GM12864 (cell line): ENCODE data around the gene SURF4.
A peak's percentile ranks its signal among the peaks of the same experiment; 100 is the strongest.

Experiments
- DNase-seq: peaks from one replicate; pipeline ENCODE4 v3.0.0-alpha.2; 2011; ENCODE audit warnings: low read depth
- H3K4me3 ChIP-seq: 2 replicates; pipeline ENCODE4 v1.5.1; 2011; ENCODE audit warnings: mild to moderate bottlenecking, low read depth, low read length, control low read depth
- TF ChIP-seq, protein P1 (sequence below): IDR thresholded peaks from 2 replicates; pipeline ENCODE4 v1.5.1; 2011; ENCODE audit warnings: low read depth, mild to moderate bottlenecking, moderate library complexity, low read length, control low read depth, inconsistent platforms; ENCODE audit errors: missing control alignments

The SURF4 gene

DNA sequence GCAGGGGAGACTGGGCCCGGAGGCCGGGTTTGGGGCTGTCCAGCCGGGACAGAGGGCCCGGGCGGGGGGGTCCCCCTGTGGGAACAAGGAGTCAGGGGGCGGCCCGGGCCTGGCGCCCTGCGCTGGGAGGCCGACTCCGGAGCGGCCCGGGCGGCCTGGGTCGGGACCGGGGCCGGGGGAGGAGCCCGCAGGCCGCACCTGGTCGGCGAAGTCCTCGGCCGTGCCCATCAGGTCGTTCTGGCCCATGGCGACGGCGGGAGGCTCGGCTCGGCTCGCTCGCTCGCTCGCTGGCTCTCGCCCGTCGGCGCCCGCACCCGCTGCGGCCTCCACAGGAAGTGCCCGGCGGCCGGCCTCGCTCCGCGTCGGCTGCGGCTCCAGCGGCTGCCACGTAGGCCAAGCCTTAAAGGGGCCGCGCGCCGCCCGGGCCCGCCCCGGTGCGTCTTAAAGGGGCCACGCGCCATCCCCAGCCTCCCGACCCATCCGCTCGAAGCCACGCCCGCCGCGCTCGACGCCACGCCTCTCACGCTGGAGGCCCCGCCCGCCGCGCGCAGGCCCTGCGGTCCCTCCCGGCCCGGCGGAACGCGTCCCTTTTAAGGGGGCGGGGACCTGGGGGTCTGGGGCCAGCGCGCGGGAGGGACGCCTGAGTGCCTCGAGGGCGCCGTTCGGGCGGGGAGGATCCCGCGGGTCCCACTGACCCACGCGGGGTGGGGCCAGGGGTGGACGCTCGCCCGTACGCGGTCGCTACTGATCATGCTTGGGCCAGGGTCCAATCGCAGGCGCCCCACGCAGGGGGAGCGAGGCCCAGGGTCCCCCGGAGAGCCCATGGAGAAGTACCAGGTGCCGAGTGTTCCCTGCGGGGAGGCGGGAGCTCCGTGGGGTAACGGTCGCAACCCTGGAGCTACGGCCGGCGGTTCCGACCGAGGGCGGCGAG lies at the start of gene SURF4, which contains the start of gene STKLD1:
Gene SURF4, minus strand, starts transcription at position 337 of the 931 bp plus-strand sequence. Its CDS starts 91 bp downstream, at position 246.
Gene STKLD1, plus strand, starts transcription at position 643 of the 931 bp plus-strand sequence. Its CDS starts 108 bp downstream, at position 751.
- peak within 1 kb of the TSS; percentile 89 for H3K4me3 ChIP-seq
- peak; percentile 74 for DNase-seq
- TF ChIP-seq, protein P1, sequence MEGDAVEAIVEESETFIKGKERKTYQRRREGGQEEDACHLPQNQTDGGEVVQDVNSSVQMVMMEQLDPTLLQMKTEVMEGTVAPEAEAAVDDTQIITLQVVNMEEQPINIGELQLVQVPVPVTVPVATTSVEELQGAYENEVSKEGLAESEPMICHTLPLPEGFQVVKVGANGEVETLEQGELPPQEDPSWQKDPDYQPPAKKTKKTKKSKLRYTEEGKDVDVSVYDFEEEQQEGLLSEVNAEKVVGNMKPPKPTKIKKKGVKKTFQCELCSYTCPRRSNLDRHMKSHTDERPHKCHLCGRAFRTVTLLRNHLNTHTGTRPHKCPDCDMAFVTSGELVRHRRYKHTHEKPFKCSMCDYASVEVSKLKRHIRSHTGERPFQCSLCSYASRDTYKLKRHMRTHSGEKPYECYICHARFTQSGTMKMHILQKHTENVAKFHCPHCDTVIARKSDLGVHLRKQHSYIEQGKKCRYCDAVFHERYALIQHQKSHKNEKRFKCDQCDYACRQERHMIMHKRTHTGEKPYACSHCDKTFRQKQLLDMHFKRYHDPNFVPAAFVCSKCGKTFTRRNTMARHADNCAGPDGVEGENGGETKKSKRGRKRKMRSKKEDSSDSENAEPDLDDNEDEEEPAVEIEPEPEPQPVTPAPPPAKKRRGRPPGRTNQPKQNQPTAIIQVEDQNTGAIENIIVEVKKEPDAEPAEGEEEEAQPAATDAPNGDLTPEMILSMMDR = no peak

DNA sequence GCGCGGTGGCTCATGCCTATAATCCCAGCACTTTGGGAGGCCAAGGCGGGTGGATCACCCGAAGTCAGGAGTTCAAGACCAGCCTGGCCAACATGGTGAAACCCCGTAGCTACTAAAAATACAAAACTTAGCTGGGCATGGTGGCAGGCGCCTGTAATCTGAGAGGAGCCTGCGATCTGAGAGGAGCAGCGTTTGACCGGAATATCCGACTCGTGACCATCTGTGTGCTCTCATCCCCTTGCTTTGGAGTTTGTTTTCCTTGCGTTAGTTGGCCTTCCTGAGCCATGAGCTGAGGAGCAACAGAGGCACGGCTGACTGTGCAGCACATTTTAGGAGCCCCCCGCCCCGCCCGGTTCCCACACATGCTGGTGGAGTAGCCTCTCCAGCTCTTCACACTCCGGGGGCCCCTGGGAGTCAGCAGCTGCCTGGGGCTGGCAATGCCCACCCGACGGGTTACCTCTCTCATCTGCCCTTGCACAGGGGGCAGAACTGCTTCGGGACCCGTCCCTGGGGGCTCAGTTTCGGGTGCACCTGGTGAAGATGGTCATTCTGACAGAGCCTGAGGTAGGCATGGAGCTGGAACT lies 49.3 kb upstream of the SURF4 start:
- no peak overlapping the region for H3K4me3 ChIP-seq
- DNase-seq = no peak
- TF ChIP-seq, protein P1 = no peak

DNA sequence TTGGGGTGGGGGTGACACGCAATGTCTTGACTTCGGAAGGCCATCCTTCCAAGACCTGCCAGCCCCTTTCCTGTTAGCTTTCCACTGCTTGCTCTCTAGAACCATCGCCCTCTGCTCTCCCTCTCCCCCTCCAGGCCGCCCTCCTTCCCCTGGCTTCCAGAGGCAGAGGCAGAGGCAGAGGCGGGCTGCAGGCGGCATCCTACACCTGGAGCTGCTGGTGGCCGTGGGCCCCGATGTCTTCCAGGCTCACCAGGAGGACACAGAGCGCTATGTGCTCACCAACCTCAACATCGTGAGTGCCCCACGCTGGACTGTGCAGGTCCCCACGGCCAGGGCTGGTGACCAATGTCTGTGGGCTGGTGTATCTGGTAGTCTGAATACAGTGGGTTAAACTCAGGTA lies 48.3 kb upstream of the SURF4 start:
- TF ChIP-seq, protein P1 = no peak
- H3K4me3 ChIP-seq = no peak overlapping the region
- DNase-seq = no peak

DNA sequence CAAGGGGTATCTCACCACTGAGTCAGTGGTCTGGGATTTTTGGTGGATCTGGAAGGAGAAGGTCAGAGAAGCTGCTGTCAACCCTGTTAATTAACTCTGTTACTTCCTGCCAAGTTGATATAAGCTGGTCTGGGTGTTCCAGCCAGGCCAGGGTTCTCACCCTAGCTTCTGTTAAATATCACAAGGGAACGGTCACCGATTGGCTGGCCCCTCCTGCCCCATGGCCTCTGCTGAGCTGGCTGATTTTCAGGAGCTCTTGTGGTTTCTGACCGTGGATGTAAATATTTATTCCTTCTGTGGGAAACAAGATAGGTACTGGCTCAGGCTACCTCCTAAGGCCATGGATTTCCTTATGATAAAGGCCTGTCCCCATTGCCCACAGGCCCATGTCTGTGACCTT lies 47.4 kb upstream of the SURF4 start:
- TF ChIP-seq, protein P1 = no peak
- no peak for DNase-seq
- H3K4me3 ChIP-seq = no peak overlapping the region

DNA sequence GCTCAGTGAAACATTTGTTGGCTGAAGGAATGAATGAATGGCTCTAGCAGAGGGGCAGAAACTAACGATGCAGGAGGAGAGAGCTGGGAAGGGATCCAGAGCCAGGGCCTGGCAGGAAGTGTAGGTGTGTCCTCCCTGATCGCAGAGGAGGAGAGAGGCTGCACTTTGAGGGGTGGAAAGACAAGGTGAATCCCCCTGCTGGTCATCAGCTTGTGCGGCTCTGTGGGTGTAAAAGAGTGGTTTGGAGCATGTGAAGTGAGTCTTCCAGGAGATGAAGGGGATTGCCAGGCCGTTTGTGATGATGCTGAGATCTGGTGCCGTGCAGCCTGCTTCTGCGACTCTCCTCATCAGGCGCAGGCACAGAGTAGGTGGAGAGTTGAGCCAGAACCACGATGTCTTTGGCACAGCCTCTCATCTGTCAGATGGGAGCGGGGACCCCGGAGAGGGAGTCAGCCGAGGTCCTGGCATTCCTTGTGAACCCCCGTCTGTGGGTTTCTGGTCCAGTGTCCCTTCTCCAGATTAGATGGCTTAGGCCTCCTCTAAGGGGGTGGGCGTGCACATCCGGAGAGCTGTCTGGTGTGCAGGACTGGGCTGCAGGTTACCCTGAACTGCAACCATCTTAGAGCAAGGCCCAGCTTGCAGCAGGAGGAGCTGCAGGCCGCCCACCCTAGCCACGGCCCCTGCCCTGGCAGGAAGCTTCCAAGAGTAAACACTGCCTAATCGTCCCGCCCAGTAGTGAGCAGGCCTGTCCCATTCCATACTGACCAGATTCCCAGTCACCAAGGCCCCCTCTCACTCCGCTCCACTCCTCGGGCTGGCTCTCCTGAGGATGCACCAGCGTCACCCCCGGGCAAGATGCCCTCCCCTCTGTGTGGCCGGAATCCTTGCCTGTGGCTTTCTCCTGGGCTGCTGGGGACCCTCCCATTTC lies 46.0 kb upstream of the SURF4 start, which contains the start of gene ADAMTS13:
Gene ADAMTS13, plus strand, starts transcription at position 753 of the 928 bp plus-strand sequence. Its CDS starts 77 bp downstream, at position 830.
- DNase-seq = peak; percentile 60
- TF ChIP-seq, protein P1 = peak; percentile 52
- H3K4me3 ChIP-seq = no peak within 1 kb of the TSS

DNA sequence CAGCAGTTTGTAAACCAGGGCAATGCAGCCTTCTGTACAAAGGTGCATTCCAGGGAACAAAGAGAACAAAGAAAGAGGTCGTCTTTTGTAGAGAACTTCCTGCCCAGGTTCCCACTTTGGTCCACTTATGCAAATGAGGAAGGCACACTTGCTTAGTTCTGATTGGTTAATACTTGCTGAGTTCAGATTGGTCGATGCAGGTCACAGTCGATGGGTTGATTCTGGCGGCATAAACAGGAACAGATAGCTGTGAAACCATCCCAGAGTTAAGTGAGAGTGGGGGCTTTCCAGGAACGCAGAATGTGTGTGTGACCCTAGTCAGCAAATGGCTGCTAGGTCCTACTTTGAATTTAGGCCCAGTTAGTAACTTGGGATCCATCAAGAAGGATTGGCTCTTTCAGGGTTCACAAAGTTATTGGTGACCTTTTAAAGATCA lies 44.5 kb upstream of the SURF4 start:
- H3K4me3 ChIP-seq = no peak overlapping the region
- TF ChIP-seq, protein P1 = no peak
- peak; percentile 88 for DNase-seq
